Stimulated activated CD8-positive, alpha-beta memory T cell treated with anti-CD3 and anti-CD28 coated beads, Interleukin-7, amount 100 ng/mL, for 4 hours (primary cell): ENCODE data around the gene CABLES1.
"Not testable (repeated sequence)": the region's sequence is repeated elsewhere in the genome, so short reads cannot be mapped to it uniquely, and the experiment has no call there.

ENCODE experiments used
- DNase-seq, 2 donors: peaks; one replicate each; pipeline ENCODE4 v3.0.0-alpha.2; 2020; ENCODE audit warnings: low read depth in 2 of 2

CABLES1 gene

GRCh38 chr18:23141104-23141999 is 6.1 kb downstream of the CABLES1 start:
- no peak for DNase-seq

- DNase-seq = no peak
Measured at GRCh38 chr18:23142251-23142929, 7.1 kb downstream of the CABLES1 start.

- DNase-seq = no peak
Measured at GRCh38 chr18:23143016-23143814, 7.9 kb downstream of the CABLES1 start.

GRCh38 chr18:23143815-23144261 is 8.6 kb downstream of the CABLES1 start:
- DNase-seq = no peak

- no peak for DNase-seq
Measured at GRCh38 chr18:23144640-23145039, 9.4 kb downstream of the CABLES1 start.

- no peak for DNase-seq
Measured at GRCh38 chr18:23145621-23146020, 10.3 kb downstream of the CABLES1 start.

GRCh38 chr18:23146861-23147469 is 11.7 kb downstream of the CABLES1 start:
- no peak for DNase-seq

GRCh38 chr18:23148382-23148781 is 13.1 kb downstream of the CABLES1 start:
- DNase-seq = no peak

- no peak for DNase-seq
Measured at GRCh38 chr18:23149570-23149969, 14.3 kb downstream of the CABLES1 start.

- DNase-seq = no peak
Measured at GRCh38 chr18:23151414-23152099, 16.3 kb downstream of the CABLES1 start.

GRCh38 chr18:23154030-23154429 is 18.7 kb downstream of the CABLES1 start:
- no peak for DNase-seq

GRCh38 chr18:23154823-23155500 is 19.7 kb downstream of the CABLES1 start:
- no peak for DNase-seq

- no peak for DNase-seq
Measured at GRCh38 chr18:23155537-23155936, 20.3 kb downstream of the CABLES1 start.

GRCh38 chr18:23156134-23156533 is 20.8 kb downstream of the CABLES1 start:
- DNase-seq = no peak

GRCh38 chr18:23158058-23158457 is 22.8 kb downstream of the CABLES1 start:
- DNase-seq = no peak

GRCh38 chr18:23158884-23159283 is 23.6 kb downstream of the CABLES1 start:
- DNase-seq = not testable (repeated sequence)

- no peak for DNase-seq
Measured at GRCh38 chr18:23159344-23159743, 24.1 kb downstream of the CABLES1 start.

GRCh38 chr18:23162473-23162872 is 27.2 kb downstream of the CABLES1 start:
- DNase-seq = no peak

GRCh38 chr18:23163786-23164533 is 28.7 kb downstream of the CABLES1 start:
- DNase-seq = no peak
